H9 (cell line): Measurements from ENCODE around the gene S1PR4. TPM values are rescaled to one million over a fixed set of nuclear protein-coding genes. Genes with fewer than 3 reads are reported as not detected.

ENCODE experiments used
- DNase-seq: peaks from one replicate; pipeline ENCODE4 v3.0.0-alpha.2; 2017
- H2AFZ ChIP-seq: one replicate; pipeline ENCODE4 v1.6.1; 2013; ENCODE audit warnings: mild to moderate bottlenecking, low read length, control low read depth, moderate library complexity
- H2AK5ac ChIP-seq: 2 replicates; pipeline ENCODE4 v1.6.1; 2013; ENCODE audit warnings: low read length, control low read depth, mixed read lengths; ENCODE audit not compliant: insufficient read length
- H2BK120ac ChIP-seq: one replicate; pipeline ENCODE4 v1.6.1; 2013; ENCODE audit warnings: low read depth, mild to moderate bottlenecking, low read length, control low read depth, inconsistent platforms; ENCODE audit not compliant: poor library complexity, severe bottlenecking
- H2BK12ac ChIP-seq: 2 replicates; pipeline ENCODE4 v1.6.1; 2013; ENCODE audit warnings: low read length, control low read depth, mixed read lengths, low read depth; ENCODE audit not compliant: insufficient read length
- H2BK15ac ChIP-seq: 2 replicates; pipeline ENCODE4 v1.6.1; 2013; ENCODE audit warnings: low read depth, low read length, control low read depth
- H2BK20ac ChIP-seq: one replicate; pipeline ENCODE4 v1.6.1; 2013; ENCODE audit warnings: low read depth, mild to moderate bottlenecking, low read length, control low read depth, inconsistent platforms; ENCODE audit not compliant: poor library complexity, severe bottlenecking
- H2BK5ac ChIP-seq: 2 replicates; pipeline ENCODE4 v1.6.1; 2013; ENCODE audit warnings: low read length, control low read depth, mixed read lengths; ENCODE audit not compliant: insufficient read length
- H3K14ac ChIP-seq: 2 replicates; pipeline ENCODE4 v1.6.1; 2013; ENCODE audit warnings: low read length, control low read depth; ENCODE audit not compliant: insufficient read depth
- H3K18ac ChIP-seq: 2 replicates; pipeline ENCODE4 v1.6.1; 2013; ENCODE audit warnings: low read depth, mild to moderate bottlenecking, mixed read lengths, low read length, control low read depth; ENCODE audit not compliant: insufficient read length
- H3K23ac ChIP-seq: 2 replicates; pipeline ENCODE4 v1.6.1; 2013; ENCODE audit warnings: low read length, control low read depth, mixed read lengths, low read depth; ENCODE audit not compliant: insufficient read length
- H3K23me2 ChIP-seq: 2 replicates; pipeline ENCODE4 v1.6.1; 2013; ENCODE audit warnings: low read depth, mild to moderate bottlenecking, mixed read lengths, low read length, control low read depth; ENCODE audit not compliant: insufficient read length, poor library complexity, severe bottlenecking
- H3K27ac ChIP-seq: 2 replicates; pipeline ENCODE4 v1.5.1; 2013; ENCODE audit warnings: low read length, control low read depth, mixed read lengths, low read depth; ENCODE audit not compliant: insufficient read length
- H3K27me3 ChIP-seq: 2 replicates; pipeline ENCODE4 v1.6.1; 2013; ENCODE audit warnings: low read length, control low read depth, inconsistent platforms; ENCODE audit not compliant: insufficient read depth
- H3K4ac ChIP-seq: 2 replicates; pipeline ENCODE4 v1.6.1; 2013; ENCODE audit warnings: low read depth, mild to moderate bottlenecking, control low read depth, inconsistent platforms, low read length, moderate library complexity
- H3K4me1 ChIP-seq: 2 replicates; pipeline ENCODE4 v1.6.1; 2013; ENCODE audit warnings: low read length, control low read depth, inconsistent platforms; ENCODE audit not compliant: insufficient read depth
- H3K4me2 ChIP-seq: 2 replicates; pipeline ENCODE4 v1.6.1; 2013; ENCODE audit warnings: low read length, control low read depth, mixed read lengths; ENCODE audit not compliant: insufficient read length, insufficient read depth
- H3K56ac ChIP-seq: 2 replicates; pipeline ENCODE4 v1.6.1; 2013; ENCODE audit warnings: low read depth, mild to moderate bottlenecking, mixed read lengths, low read length, control low read depth; ENCODE audit not compliant: insufficient read length
- H3K79me1 ChIP-seq: 2 replicates; pipeline ENCODE4 v1.6.1; 2013; ENCODE audit warnings: low read depth, mild to moderate bottlenecking, moderate library complexity, low read length, control low read depth, inconsistent platforms; ENCODE audit not compliant: insufficient read depth, poor library complexity, severe bottlenecking
- H3K79me2 ChIP-seq: 2 replicates; pipeline ENCODE4 v1.6.1; 2013; ENCODE audit warnings: low read length, control low read depth, inconsistent platforms; ENCODE audit not compliant: insufficient read depth
- H3K9ac ChIP-seq: 2 replicates; pipeline ENCODE4 v1.6.1; 2013; ENCODE audit warnings: low read length, control low read depth, mixed read lengths; ENCODE audit not compliant: insufficient read length; ENCODE audit errors: extremely low read depth
- H3K9me3 ChIP-seq: one replicate; pipeline ENCODE4 v1.6.1; 2013; ENCODE audit warnings: low read depth, low read length, inconsistent platforms; ENCODE audit not compliant: control insufficient read depth
- H3T11ph ChIP-seq: one replicate; pipeline ENCODE4 v1.6.1; 2013; ENCODE audit warnings: mild to moderate bottlenecking, low read length, control low read depth, inconsistent platforms
- H4K20me1 ChIP-seq: one replicate; pipeline ENCODE4 v1.6.1; 2013; ENCODE audit not compliant: control insufficient read depth, insufficient read length, insufficient read depth
- H4K5ac ChIP-seq: 2 replicates; pipeline ENCODE4 v1.6.1; 2013; ENCODE audit warnings: low read depth, mild to moderate bottlenecking, mixed read lengths, low read length, control low read depth; ENCODE audit not compliant: insufficient read length
- H4K8ac ChIP-seq: replicated peaks from 2 replicates; pipeline ENCODE4 v1.6.1; 2013; ENCODE audit warnings: low read length, control low read depth, mixed read lengths, low read depth; ENCODE audit not compliant: insufficient read length
- H4K91ac ChIP-seq: 2 replicates; pipeline ENCODE4 v1.6.1; 2013; ENCODE audit warnings: low read depth, mild to moderate bottlenecking, moderate library complexity, mixed read lengths, low read length, control low read depth; ENCODE audit not compliant: insufficient read length
- H3K27ac Mint-ChIP-seq, 3 experiments: 2 replicates in 2 of 3; 3 replicates in 1 of 3; pipeline ENCODE4 v1.8.0; 2020 to 2021; ENCODE audit warnings: mixed read lengths in 3 of 3, mild to moderate bottlenecking in 1 of 3, moderate library complexity in 1 of 3
- H3K27me3 Mint-ChIP-seq: 2 replicates; pipeline ENCODE4 v1.8.0; 2021; ENCODE audit warnings: low read depth, mild to moderate bottlenecking, moderate library complexity, mixed read lengths
- H3K36me3 Mint-ChIP-seq, 3 experiments: 2 replicates in 2 of 3; 3 replicates in 1 of 3; pipeline ENCODE4 v1.8.0; 2020 to 2021; ENCODE audit warnings: low read depth in 3 of 3, mixed read lengths in 3 of 3; ENCODE audit not compliant: insufficient read depth in 1 of 3
- H3K4me1 Mint-ChIP-seq, 2 experiments: 2 replicates each; pipeline ENCODE4 v1.8.0; 2020; ENCODE audit warnings: mixed read lengths in 2 of 2
- H3K4me3 Mint-ChIP-seq, 2 experiments: 2 replicates in 1 of 2; 3 replicates in 1 of 2; pipeline ENCODE4 v1.8.0; 2020 to 2021; ENCODE audit warnings: mild to moderate bottlenecking in 2 of 2, mixed read lengths in 2 of 2, moderate library complexity in 1 of 2
- H3K9me3 Mint-ChIP-seq, 2 experiments: 2 replicates in 1 of 2; 3 replicates in 1 of 2; pipeline ENCODE4 v1.8.0; 2020; ENCODE audit warnings: mild to moderate bottlenecking in 2 of 2, mixed read lengths in 2 of 2, moderate library complexity in 1 of 2
- WGBS: extraction: QIAGEN DNeasy Blood & Tissue Kit; methylation state at CpG from one replicate; pipeline ENCODE4 v1.1.7; 2013; ENCODE audit warnings: missing lambda C conversion rate, low lambda C conversion rate, mixed read lengths; ENCODE audit not compliant: insufficient read length; ENCODE audit errors: extremely low coverage; 5-methylcytosine and 5-hydroxymethylcytosine counted together
- total RNA-seq: library from RNA; stranded (reverse); gene quantifications from 2 replicates; pipeline ENCODE4 v1.2.1, GENCODE V29; 2021
- TF ChIP-seq, protein P1 (sequence below): fragments of 200-600 bp; sonication (generic); conservative IDR thresholded peaks from 3 replicates; pipeline ENCODE4 v1.8.0; 2021; ENCODE audit warnings: antibody characterized with exemption, mild to moderate bottlenecking

Gene S1PR4
- total RNA-seq, 1 experiment from 2014 or later = not detected

DNA sequence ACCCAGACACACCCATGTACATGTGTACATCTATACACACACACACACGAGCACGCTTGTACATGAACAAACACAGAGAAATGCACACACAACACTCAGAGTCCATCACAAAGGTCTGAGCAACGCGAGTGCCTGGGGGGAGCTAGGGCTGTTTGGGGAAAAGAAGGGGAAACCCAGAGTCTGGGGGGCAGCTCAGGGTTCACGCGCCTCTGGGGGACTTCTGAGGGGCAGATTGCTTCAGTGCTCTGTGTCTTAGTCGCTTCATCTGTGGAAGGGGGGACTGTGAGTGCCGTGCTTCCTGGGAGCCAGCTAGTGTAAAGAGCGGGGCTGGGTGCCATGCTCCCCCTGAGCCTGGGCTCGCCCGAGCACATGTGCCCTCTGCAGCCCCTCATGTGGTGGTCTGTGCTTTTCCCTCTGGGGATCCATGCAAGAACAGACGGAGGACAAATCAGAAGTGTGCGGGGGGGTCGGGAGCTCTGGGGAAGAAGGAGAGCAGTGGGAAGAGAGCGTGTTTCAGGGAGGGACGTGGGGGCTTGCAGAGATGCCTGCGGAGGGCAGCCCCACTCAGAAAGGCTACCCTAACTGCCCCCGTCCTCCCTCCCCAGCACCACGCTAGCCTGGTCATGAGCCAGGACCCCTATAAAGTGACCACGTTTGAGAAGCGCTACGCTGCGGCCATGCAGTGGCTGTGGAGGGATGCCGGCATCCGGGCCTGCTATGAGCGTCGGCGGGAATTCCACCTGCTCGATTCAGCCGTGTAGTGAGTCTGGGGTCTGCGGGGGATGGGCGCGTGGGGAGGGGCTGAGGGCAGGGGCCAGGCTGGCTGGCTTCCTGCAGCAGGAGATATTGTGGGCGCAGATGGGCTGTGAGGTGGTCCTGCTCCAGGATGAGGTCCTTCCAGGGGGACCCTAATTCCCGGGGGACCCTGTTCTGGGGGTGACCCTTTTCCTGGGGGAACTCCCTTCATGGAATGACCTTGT is 28.8 kb upstream of the S1PR4 start:
- Histone ChIP-seq H3K4me2 (no peak overlapping the region), H3K4ac (no peak overlapping the region), H3K79me2 (no peaks in the 10 kb centered on the region), H3K4me1 (no peaks in the 10 kb centered on the region), H3K56ac (no peak overlapping the region), H2BK20ac (no peak overlapping the region), H2BK5ac (no peak overlapping the region), H4K91ac (no peak overlapping the region), H3K79me1 (no peaks in the 10 kb centered on the region), H3K27ac (no peak overlapping the region), H2AFZ (no peak overlapping the region), H3K14ac (no peak overlapping the region; the same call in 1 of the 2 replicates), H2BK12ac (no peak overlapping the region), H4K8ac (no peak overlapping the region), H2BK120ac (peak overlapping the region; percentile 31), H3K27me3 (no peaks in the 10 kb centered on the region), H3T11ph (no peak overlapping the region), H3K23ac (no peak overlapping the region), H3K9ac (no peak overlapping the region), H3K23me2 (no peaks in the 10 kb centered on the region), H2BK15ac (no peak overlapping the region), H4K20me1 (no peaks in the 10 kb centered on the region), H4K5ac (no peak overlapping the region), H3K18ac (no peak overlapping the region), H3K9me3 (no peaks in the 10 kb centered on the region), H2AK5ac (no peak overlapping the region)
- Mint-ChIP-seq H3K27me3 (peaks cover 11% of the 10 kb centered on the region), H3K4me1 (peaks cover 6 to 15% of the 10 kb centered on the region in 2 experiments), H3K9me3 (peaks cover 3 to 5% of the 10 kb centered on the region in 2 experiments; a peak in 2 of 5 replicates), H3K4me3 (no peak overlapping the region), H3K36me3 (no peaks in the 10 kb centered on the region), H3K27ac (peak overlapping the region in 1 of 3 experiments; percentile 50; a peak in 2 of 7 replicates)
- DNase-seq = no peak
- WGBS = no CpG with 5 or more reads among the region's 35 CpGs
- TF ChIP-seq, protein P1, sequence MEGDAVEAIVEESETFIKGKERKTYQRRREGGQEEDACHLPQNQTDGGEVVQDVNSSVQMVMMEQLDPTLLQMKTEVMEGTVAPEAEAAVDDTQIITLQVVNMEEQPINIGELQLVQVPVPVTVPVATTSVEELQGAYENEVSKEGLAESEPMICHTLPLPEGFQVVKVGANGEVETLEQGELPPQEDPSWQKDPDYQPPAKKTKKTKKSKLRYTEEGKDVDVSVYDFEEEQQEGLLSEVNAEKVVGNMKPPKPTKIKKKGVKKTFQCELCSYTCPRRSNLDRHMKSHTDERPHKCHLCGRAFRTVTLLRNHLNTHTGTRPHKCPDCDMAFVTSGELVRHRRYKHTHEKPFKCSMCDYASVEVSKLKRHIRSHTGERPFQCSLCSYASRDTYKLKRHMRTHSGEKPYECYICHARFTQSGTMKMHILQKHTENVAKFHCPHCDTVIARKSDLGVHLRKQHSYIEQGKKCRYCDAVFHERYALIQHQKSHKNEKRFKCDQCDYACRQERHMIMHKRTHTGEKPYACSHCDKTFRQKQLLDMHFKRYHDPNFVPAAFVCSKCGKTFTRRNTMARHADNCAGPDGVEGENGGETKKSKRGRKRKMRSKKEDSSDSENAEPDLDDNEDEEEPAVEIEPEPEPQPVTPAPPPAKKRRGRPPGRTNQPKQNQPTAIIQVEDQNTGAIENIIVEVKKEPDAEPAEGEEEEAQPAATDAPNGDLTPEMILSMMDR = no peak
